Neural crest cell (in vitro differentiated cells): ENCODE measurements around the gene NDST1. TPM values are rescaled to one million over a fixed set of nuclear protein-coding genes. Genes with fewer than 3 reads are reported as not detected.
A peak's percentile ranks its signal among the peaks of the same experiment; 100 is the strongest.

Experiments used
- DNase-seq: peaks from one replicate; pipeline ENCODE4 v3.0.0; 2021; ENCODE audit warnings: low read depth, mixed read lengths, low spot score
- H3K27ac Mint-ChIP-seq: one replicate; pipeline ENCODE4 v1.8.0; 2021; ENCODE audit warnings: mild to moderate bottlenecking, mixed read lengths; ENCODE audit not compliant: unreplicated experiment
- H3K27me3 Mint-ChIP-seq: 2 replicates; pipeline ENCODE4 v1.8.0; 2021; ENCODE audit warnings: low read depth, mild to moderate bottlenecking, mixed read lengths
- H3K36me3 Mint-ChIP-seq: 2 replicates; pipeline ENCODE4 v1.8.0; 2021; ENCODE audit warnings: low read depth, mild to moderate bottlenecking, mixed read lengths
- H3K4me1 Mint-ChIP-seq: 2 replicates; pipeline ENCODE4 v1.8.0; 2021; ENCODE audit warnings: mixed read lengths
- H3K4me3 Mint-ChIP-seq: one replicate; pipeline ENCODE4 v1.8.0; 2021; ENCODE audit warnings: mild to moderate bottlenecking, mixed read lengths
- H3K9me3 Mint-ChIP-seq: 2 replicates; pipeline ENCODE4 v1.8.0; 2021; ENCODE audit warnings: mixed read lengths
- CTCF ChIP-seq: fragments of 200-600 bp; sonication (generic); conservative IDR thresholded peaks from 2 replicates; pipeline ENCODE4 v1.5.0; 2021; ENCODE audit warnings: antibody characterized with exemption, mild to moderate bottlenecking
- long read RNA-seq: library from polyadenylated mRNA; unstranded; transcript quantifications from one replicate; pipeline ENCODE4 v2.0.0, GENCODE V29; 2020
- total RNA-seq: library from RNA; stranded (reverse); gene quantifications from 2 replicates; pipeline ENCODE4 v1.2.1, GENCODE V29; 2021

NDST1 gene
- 108 and 112 TPM in 2 replicates for total RNA-seq
- long read RNA-seq, partial matches to known transcripts, result 0 of 3 reads
- long read RNA-seq, other reads (novel, unspliced or antisense), result 3 of 3 reads

GRCh38 chr5:150507474-150508276 lies at the start of gene NDST1:
TSS of gene NDST1 (plus strand) at chr5:150508131. CDS start at chr5:150521255, 13,124 bp downstream.
- Mint-ChIP-seq H3K27ac (peak within 1 kb of the TSS; percentile 45), H3K4me1 (peaks cover 34% of the 10 kb centered on the region), H3K36me3 (no peaks in the 10 kb centered on the region), H3K9me3 (no peaks in the 10 kb centered on the region), H3K4me3 (no peak within 1 kb of the TSS), H3K27me3 (no peaks in the 10 kb centered on the region)
- no peak for DNase-seq
- TF ChIP-seq CTCF, result no peak

- no peaks in the 10 kb centered on the region for H3K36me3 Mint-ChIP-seq
- peak; percentile 94 for DNase-seq
- no peak overlapping the region for H3K4me3 Mint-ChIP-seq
- peaks cover 7% of the 10 kb centered on the region for H3K4me1 Mint-ChIP-seq
- H3K27ac Mint-ChIP-seq, result no peak overlapping the region
- no peaks in the 10 kb centered on the region for H3K9me3 Mint-ChIP-seq
- no peaks in the 10 kb centered on the region for H3K27me3 Mint-ChIP-seq
- peak; percentile 89 for TF ChIP-seq CTCF
These were observed 49.0 kb upstream of the NDST1 start for GRCh38 chr5:150458802-150459557.

GRCh38 chr5:150460781-150461180 lies 47.1 kb upstream of the NDST1 start:
- TF ChIP-seq CTCF, result no peak
- no peaks in the 10 kb centered on the region for H3K36me3 Mint-ChIP-seq
- no peaks in the 10 kb centered on the region for H3K9me3 Mint-ChIP-seq
- peaks cover 7% of the 10 kb centered on the region for H3K4me1 Mint-ChIP-seq
- no peak for DNase-seq
- H3K27ac Mint-ChIP-seq, result peak overlapping the region; percentile 13
- no peak overlapping the region for H3K4me3 Mint-ChIP-seq
- no peaks in the 10 kb centered on the region for H3K27me3 Mint-ChIP-seq

- no peak for DNase-seq
- H3K4me3 Mint-ChIP-seq, result no peak overlapping the region
- no peak for TF ChIP-seq CTCF
- no peaks in the 10 kb centered on the region for H3K27me3 Mint-ChIP-seq
- no peaks in the 10 kb centered on the region for H3K9me3 Mint-ChIP-seq
- H3K36me3 Mint-ChIP-seq, result no peaks in the 10 kb centered on the region
- H3K27ac Mint-ChIP-seq, result no peak overlapping the region
- H3K4me1 Mint-ChIP-seq, result peaks cover 7% of the 10 kb centered on the region
These were observed 46.7 kb upstream of the NDST1 start for GRCh38 chr5:150461231-150461630.

GRCh38 chr5:150464554-150465012 lies 43.3 kb upstream of the NDST1 start:
- TF ChIP-seq CTCF, result no peak
- Mint-ChIP-seq H3K4me3 (no peak overlapping the region), H3K27me3 (no peaks in the 10 kb centered on the region), H3K4me1 (peaks cover 7% of the 10 kb centered on the region), H3K36me3 (no peaks in the 10 kb centered on the region), H3K27ac (peak overlapping the region; percentile 72), H3K9me3 (no peaks in the 10 kb centered on the region)
- DNase-seq, result no peak
